ENCODE data around the gene VAV2. TPM values are rescaled to one million over a fixed set of nuclear protein-coding genes. Genes with fewer than 3 reads are reported as not detected.

VAV2 gene
- total and polyA plus RNA-seq, 9 of the 15 experiments (the other 6 are each of a cell fraction or from before 2014, with no cell fraction given), result 0.01 to 2.7 (median 1.0) TPM; not detected in 1

- ChIA-PET CTCF (ENCODE audit: low intra/inter-chr PET ratio) (no interaction called here), POLR2A (interaction anchor here (0.6 to 0.8 kb wide), 3 partner anchors 9 to 701 kb away, joined by 3 to 4 read pairs (median 4); no protein-coding TSS in a partner anchor)
- intact Hi-C loops (cut with micrococcal nuclease) (no loop called here), in situ Hi-C loops (cut with MboI) (no loop called here)
- Histone ChIP-seq H3K27me3 (ENCODE audit: control insufficient read depth in 2 of 2, insufficient read depth in 2 of 2, low read length in 2 of 2) (peaks cover 11 to 72% of the 10 kb centered on the region in 2 experiments; a peak in 4 of 5 replicates), H3K9me3 (replicated peaks; ENCODE audit: control insufficient read depth, insufficient read depth, low read depth, low read length) (no peaks in the 10 kb centered on the region), H3K27ac (ENCODE audit: extremely low read depth, low read depth, low read length) (no peak overlapping the region), H3K4me3 (no peak overlapping the region), H3K9ac (ENCODE audit: insufficient read depth in 1 of 2, low read depth in 2 of 2, low read length in 2 of 2) (no peak overlapping the region), H4K20me1 (replicated peaks; ENCODE audit: control insufficient read depth, insufficient read depth, low read length) (peaks cover 18% of the 10 kb centered on the region), H2AFZ (ENCODE audit: low read depth, low read length) (no peak overlapping the region), H3K4me2 (ENCODE audit: insufficient read depth, low read length) (no peak overlapping the region), H3K79me2 (ENCODE audit: control insufficient read depth, insufficient read depth, low read length) (no peaks in the 10 kb centered on the region), H3K4me1 (replicated peaks in 1 of 2; ENCODE audit: control insufficient read depth in 2 of 2, insufficient read depth in 2 of 2, low read length in 2 of 2) (peaks cover 0 to 27% of the 10 kb centered on the region in 2 experiments; a peak in 2 of 5 replicates), H3K9me1 (ENCODE audit: control insufficient read depth, insufficient read depth, low read length) (no peaks in the 10 kb centered on the region), H3K36me3 (ENCODE audit: control insufficient read depth, insufficient read depth, low read length) (no peaks in the 10 kb centered on the region)
- FAIRE-seq, result no peak
- TF ChIP-seq ZKSCAN1 (IDR thresholded peaks at IDR 0.05; ENCODE audit: low read depth, low read length), result no peak
- no peak for TF ChIP-seq ZNF830 (CRISPR knock-in tag; IDR thresholded peaks at IDR 0.05)
- peak; percentile 34; the same call in 1 of the 2 replicates for TF ChIP-seq CBFA2T3 (IDR thresholded peaks at IDR 0.05)
- TF ChIP-seq ILK (tag; IDR thresholded peaks at IDR 0.05; ENCODE audit: borderline replicate concordance, low read depth), result no peak
- 0 out of 2 replicates have a peak, but pooled peaks have one; percentile 14 for TF ChIP-seq EGR1 (conservative IDR thresholded peaks at IDR 0.05)
- TF ChIP-seq TEAD2 (tag; IDR thresholded peaks at IDR 0.05), result no peak
- TF ChIP-seq NFE2L1 (tag; IDR thresholded peaks at IDR 0.05; ENCODE audit: borderline replicate concordance, low read depth), result no peak
- no peak for TF ChIP-seq ZEB2 (IDR thresholded peaks at IDR 0.05)
- TF ChIP-seq ZNF398 (CRISPR knock-in tag; IDR thresholded peaks at IDR 0.05), result no peak
- peak; percentile 45; the same call in 1 of the 2 replicates for TF ChIP-seq TCF3 (CRISPR knock-in tag; IDR thresholded peaks at IDR 0.05)
- TF ChIP-seq ZFP36 (IDR thresholded peaks at IDR 0.05; ENCODE audit: low read depth, low read length, partially characterized antibody), result peak; percentile 12
- no peak for TF ChIP-seq POLR2AphosphoS5 (IDR thresholded peaks at IDR 0.05; ENCODE audit: control insufficient read depth, insufficient read depth, low read depth, low read length)
- no peak for TF ChIP-seq ZNF778 (CRISPR knock-in tag; IDR thresholded peaks at IDR 0.05)
- no peak for TF ChIP-seq SIX5 (IDR thresholded peaks at IDR 0.05; ENCODE audit: borderline replicate concordance in 1 of 2, insufficient read depth in 1 of 2, low read depth in 1 of 2, low read length in 2 of 2)
- no peak for TF ChIP-seq PRMT5 (CRISPR knock-in tag; IDR thresholded peaks at IDR 0.05)
- WGBS (ENCODE audit: insufficient coverage, low coverage, missing lambda C conversion rate), result 2% methylated on average over 22 of the region's 25 CpGs
- no peak for ATAC-seq
- BruUV-seq (replicated peaks), result no TSS peak
- DNase-seq (ENCODE audit: extremely low read depth in 1 of 4, low spot score in 3 of 4), result peak in 1 of 4 experiments; percentile 25
Observed at GRCh38 chr9:133713150-133713959, 278.8 kb downstream of the VAV2 start.

Measured in K562 (cell line).